Posterior cingulate gyrus (tissue), 11 donors: ENCODE measurements around the gene KRT16.
A peak's percentile ranks its signal among the peaks of the same experiment; 100 is the strongest.
"Not testable (repeated sequence)": the region's sequence is repeated elsewhere in the genome, so short reads cannot be mapped to it uniquely, and the experiment has no call there.

Experiments used
- DNase-seq, 10 donors: peaks; one replicate each; pipeline versions ENCODE4 v3.0.0 to v3.0.0-alpha.2; 2020 to 2021; ENCODE audit warnings: mixed read lengths in 3 of 10
- intact Hi-C: fragments of 100-400 bp; cut with DNase I; formaldehyde crosslinking; loops from one replicate; pipeline ENCODE4 v1.15.1; 2023

KRT16 gene

DNA sequence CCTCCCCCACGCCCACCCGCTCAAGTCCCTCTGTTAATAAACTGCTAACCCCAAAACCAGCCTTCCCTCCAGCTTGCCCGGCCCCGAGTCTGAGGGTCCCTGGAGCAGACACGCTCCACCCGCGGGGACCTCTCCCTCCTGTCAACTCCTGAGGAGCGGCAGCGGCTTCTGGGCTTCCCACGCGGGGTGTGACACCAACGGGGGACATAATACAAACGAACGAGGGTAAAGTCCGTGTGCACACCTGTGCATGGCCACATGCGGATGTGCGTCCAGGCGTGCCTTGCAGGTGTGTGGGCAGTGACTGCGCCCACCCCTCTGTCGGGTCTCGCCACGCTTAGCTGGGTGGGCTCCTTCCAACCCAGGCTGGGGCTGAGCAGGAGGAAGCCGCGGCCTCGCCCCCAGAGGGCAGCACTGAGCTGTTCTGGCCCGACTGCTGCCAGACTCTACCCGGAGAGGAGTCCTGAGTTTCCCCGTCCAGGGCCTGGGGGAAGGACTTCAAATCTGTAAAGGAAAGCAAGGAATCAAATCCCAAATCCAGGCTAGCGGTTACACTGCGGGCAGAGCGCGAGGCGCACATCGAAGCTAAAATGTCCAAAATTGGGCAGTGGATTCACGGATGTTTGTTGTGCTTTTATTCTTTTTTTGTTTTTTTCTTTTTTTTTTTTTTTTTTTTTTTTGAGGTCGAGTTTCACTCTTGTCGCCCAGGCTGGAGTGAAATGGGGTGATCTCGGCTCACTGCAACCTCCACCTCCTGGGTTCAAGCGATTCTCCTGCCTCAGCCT is 36.0 kb upstream of the KRT16 start:
- DNase-seq: peak; percentile 70 to 97 (median 86)
- intact Hi-C loops: loop anchor here (1.0 to 2.0 kb wide), 3 partner anchors 18 to 739 kb away; no protein-coding TSS in a partner anchor

DNA sequence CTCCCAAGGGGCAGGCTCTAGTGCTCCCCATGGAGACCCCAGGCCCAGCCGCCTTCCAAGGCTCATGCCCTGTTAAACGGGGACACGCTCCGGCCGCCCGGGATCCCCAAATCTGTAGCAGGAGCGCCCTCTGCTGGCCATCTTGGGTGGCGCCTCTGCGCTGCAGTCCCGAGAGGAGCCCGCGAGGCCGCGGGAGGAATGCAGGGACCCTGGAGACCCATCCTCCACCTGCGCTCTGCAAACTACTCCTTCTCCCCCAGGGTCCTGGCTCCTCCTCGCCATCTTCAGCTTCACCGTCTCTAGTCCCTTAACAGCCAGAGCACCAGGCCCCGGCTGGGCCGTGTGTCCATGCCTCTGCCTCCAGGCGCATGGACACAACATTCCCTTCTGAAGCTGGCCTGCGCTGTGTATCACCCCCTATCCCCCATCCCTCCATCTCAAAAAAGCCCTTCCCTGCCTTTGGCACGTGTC is 35.4 kb upstream of the KRT16 start:
- DNase-seq: peak; percentile 78 to 98 (median 91)
- intact Hi-C loops: loop anchor here (1.0 to 2.0 kb wide), 3 partner anchors 19 to 739 kb away; no protein-coding TSS in a partner anchor

DNA sequence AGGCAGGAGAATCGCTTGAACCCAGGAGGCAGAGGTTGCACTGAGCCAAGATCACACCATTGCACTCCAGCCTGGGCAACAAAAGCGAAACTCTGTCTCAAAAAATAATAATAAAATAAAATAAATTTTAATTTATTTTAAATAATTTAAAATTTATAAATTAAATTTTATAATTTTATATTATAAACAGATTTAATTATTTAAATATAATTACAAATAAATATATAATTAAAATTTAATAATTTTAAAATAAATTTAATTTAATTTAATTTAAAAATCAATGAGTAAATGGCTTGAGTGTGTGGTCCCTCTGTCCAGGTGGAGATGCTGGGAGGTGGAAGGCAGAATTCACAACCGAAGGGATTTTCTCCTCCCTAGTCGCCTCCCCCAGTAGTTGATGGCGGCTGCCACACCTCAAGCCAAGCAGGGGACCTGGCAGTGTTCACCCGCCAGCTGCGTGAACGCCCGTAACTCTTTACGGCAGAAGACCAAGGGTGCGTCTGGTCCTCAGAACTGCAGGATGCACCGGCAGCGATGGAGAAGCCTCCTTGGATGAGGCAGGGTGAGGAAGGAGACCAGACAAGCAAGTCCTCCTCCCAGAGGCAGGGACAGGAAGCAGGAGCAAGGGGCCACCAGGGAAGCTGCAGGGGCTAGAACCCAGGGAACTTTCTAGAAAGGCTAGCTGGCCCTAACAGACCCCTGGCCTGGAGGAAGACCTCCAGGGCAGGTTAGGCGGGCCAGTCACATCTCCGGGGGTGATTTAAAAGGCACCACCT is 34.7 kb upstream of the KRT16 start:
- no peak for DNase-seq
- intact Hi-C loops: no loop called here

DNA sequence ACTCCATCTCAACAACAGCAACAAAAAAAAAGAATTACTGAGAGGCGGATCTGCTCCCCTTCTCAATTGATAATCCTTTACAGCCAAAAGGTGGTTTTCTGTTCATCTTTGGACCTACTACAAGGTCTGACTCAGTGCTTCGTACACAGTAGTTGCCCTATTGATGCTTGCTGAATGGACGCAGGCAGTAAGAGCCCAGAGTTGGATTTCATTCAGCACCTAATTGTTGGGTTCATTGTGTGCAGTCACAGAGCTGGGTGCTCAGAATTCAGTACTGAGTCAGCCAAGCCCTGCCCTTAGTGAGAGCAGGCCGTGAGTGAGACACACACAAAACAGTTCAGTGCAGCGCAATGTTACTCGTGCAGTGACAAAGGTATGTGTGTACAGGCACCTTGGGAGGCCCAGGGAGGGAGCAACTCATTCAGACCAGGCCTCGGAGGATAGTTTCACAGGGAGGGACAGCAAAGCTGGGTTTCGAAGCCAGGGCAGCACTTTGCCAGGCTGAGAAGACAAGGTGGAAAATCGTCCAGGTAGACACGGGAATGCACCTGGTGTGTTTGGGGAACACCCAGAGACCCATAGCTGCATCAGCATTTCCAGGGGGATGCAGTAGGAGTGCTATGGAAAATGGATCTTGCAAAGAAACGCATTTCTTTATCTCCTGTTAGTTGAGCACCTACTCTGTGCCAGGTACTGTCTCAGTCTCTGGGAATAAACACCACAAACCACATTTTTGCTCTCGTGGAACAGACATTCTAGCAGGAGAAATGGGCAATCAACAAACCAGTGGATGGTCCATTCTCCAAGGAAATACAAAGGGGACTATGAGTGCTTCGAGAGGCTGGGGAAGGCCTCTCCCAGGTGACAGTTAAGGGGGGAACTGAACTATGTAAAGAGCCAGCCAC is 29.9 kb upstream of the KRT16 start:
- no peak for DNase-seq
- intact Hi-C loops: no loop called here

- DNase-seq, intact Hi-C loops: not testable (repeated sequence)
Measured at GRCh38 chr17:41640596-41640995, 28.0 kb upstream of the KRT16 start.

GRCh38 chr17:41639492-41640473 is 27.2 kb upstream of the KRT16 start:
- intact Hi-C loops: no loop called here
- no peak for DNase-seq

- no peak for DNase-seq
- intact Hi-C loops: no loop called here
Measured at GRCh38 chr17:41638941-41639340, 26.4 kb upstream of the KRT16 start.

- DNase-seq: no peak
- intact Hi-C loops: no loop called here
Measured at GRCh38 chr17:41638194-41638593, 25.6 kb upstream of the KRT16 start.

DNA sequence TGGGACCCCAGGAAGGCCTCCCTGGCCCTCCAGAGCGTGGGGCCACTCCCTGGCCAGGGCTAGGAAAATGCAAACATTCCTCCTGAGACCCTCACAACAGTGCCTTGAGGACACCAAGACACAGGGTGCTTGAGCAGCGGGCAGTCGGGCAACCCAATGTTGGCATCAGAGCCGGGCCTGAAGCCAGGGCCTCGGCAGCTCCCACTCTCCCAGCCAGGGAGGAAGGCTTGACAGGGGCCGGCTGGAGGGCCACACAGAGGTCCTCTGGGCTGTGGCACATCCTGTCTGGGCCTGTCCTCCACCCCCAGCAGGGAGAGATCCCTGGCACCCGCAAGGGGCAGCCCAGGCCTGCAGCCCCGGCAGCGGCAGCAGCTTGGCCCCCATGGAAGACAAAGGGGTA is 24.1 kb upstream of the KRT16 start:
- intact Hi-C loops: no loop called here
- DNase-seq: no peak

DNA sequence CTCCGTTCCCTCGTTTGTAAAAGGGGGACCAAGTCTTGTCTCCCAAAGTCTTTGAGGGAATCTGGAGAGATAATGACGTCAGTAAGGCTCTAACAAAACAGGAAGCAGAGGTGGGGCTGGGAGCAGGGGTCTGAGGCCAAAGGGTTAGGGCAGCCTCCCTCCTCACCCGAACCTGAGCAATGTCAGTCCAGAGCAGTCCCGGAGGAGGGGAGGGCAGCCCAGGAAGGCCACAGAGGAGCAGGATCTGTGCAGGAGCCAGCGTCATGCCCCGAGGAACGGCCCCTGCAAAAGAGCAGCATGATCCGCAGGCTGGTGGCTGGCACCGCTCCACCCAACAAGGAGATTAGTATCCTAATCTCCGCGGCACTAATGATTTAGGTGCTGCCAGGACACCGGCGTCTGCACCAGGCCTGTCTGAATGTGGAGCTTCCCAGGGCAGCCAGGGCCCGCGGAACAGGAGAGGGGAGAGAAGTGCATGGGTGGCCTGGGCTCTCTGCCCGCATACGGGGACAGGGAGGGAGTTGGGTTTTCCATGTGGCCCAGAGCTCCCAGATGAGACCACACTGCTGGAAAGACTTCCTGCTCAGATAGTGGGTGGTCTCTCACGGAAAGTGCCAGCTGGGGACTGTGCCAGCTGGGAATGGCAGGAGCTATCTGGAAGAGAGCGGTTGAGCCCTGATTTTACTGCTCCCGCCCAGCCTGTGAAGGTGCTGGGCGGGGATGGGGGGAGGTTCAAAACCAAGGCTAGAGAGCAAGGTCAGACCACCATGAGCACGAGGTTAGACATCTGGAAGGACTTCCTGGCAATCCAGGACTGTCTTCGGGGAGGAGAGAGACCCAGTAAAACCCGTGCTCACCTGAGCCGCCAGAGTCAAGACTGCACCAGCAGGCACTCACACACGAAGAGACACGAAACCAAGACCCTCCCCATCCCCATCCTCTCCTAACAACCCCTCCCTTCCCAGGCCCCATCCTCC is 22.8 kb upstream of the KRT16 start:
- no peak for DNase-seq
- intact Hi-C loops: no loop called here

DNA sequence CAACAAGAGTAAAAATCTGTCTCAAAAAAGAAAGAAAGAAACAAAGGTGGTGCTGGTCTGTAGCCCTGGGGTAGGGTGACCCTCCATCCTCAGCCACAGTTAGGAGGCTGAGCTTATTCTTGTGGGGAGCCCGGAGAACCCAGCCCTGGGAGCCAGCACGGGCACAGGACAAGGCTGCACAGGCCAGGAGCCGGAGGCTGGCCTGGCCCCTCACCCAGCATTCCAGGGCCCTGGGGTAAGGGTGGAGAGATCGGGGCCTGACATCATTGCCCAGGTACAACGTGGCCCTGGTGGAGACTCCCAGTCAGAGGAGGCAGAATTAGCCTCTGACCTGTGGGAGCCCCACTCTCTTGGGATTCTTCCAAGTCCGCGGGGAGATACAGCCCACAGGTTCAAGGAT is 22.1 kb upstream of the KRT16 start:
- DNase-seq: no peak
- intact Hi-C loops: no loop called here

DNA sequence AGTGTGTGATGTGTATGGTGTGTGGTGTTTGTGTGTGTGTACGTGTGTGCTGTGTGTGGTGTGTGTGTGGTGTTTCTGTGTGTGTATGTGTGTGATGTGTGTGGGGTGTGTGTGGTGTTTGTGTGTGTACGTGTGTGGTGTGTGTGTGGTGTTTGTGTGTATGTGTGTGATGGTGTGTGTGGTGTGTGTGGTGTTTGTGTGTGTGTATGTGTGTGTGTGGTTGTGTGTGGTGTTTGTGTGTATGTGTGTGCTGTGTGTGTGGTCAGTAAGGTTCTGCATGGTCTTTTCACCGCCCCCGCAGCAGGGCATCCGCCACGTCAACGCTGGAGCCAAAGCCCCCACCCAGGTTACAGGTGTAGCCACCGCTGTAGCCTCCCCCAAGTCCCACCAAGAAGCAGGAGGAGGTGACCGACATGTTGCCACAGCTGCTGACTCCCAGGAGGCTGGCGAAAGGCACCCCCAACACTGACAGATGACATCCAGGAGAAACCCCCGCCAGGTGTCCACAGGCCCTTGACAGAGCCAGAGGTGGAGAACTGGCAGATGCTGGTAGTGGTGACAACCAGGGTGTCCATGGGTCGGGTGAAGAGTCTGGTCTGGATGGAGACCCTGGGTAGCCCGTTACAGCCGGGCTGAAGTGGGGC is 21.1 kb upstream of the KRT16 start:
- intact Hi-C loops: no loop called here
- DNase-seq: no peak

- intact Hi-C loops: no loop called here
- DNase-seq: no peak
Measured at GRCh38 chr17:41632482-41633105, 20.0 kb upstream of the KRT16 start.

DNA sequence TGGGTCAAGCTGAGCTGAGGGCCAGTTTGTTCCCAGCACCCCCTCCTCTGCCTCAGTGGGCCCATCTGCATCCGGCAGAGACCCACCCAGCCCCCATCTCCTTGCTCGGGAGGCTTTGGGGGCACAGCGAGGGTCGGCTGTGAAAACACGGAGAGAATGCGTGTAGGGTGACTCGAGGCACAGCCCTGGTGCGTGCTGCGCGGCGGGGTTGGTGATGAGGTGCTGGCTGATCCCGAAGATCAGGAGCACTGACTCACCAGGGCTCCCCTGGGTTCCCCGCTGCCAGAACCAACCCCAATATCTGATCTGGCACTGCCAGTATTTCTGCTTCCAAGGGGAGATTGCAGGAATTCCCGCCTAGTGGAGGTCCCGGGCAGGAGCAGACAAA is 19.3 kb upstream of the KRT16 start:
- intact Hi-C loops: no loop called here
- peak in 2 of 10 donors; percentile 63 to 68 for DNase-seq

- DNase-seq: peak in 2 of 10 donors; percentile 19 to 35
- intact Hi-C loops: no loop called here
Measured at GRCh38 chr17:41631025-41631897, 18.7 kb upstream of the KRT16 start.
